HepG2 (cell line): ENCODE data around the gene RAET1E. TPM values are rescaled to one million over a fixed set of nuclear protein-coding genes. Genes with fewer than 3 reads are reported as not detected.

Experiments
- ARNTL ChIP-seq: sonication (generic); formaldehyde crosslinking; IDR thresholded peaks from 2 replicates; pipeline ENCODE4 v1.4.0; 2020; ENCODE audit warnings: mild to moderate bottlenecking, missing genetic modification reagents
- ATF7 ChIP-seq, 2 experiments: fragments of 450-650 bp in 1 of 2; sonication (generic) in 1 of 2; formaldehyde crosslinking in 1 of 2; IDR thresholded peaks; 2 replicates each; pipeline versions ENCODE4 v1.4.0 to v1.6.1; 2016 to 2020; ENCODE audit warnings: antibody characterized with exemption in 1 of 2, mild to moderate bottlenecking in 1 of 2, missing genetic modification reagents in 1 of 2
- GATAD2A ChIP-seq: IDR thresholded peaks from 2 replicates; pipeline ENCODE4 v1.6.1; 2016
- HDAC2 ChIP-seq: sonication (generic); formaldehyde crosslinking; IDR thresholded peaks from 2 replicates; pipeline ENCODE4 v1.4.0; 2020; ENCODE audit warnings: missing genetic modification reagents
- KLF16 ChIP-seq, 2 experiments: sonication (generic) in 1 of 2; formaldehyde crosslinking in 1 of 2; IDR thresholded peaks; 2 replicates each; pipeline versions ENCODE4 v1.6.1 to v1.8.0; 2016 to 2023; ENCODE audit warnings: missing genetic modification reagents in 2 of 2, missing compliant biosample characterization in 1 of 2
- MBNL3 ChIP-seq: fragments of 250-450 bp; sonication (Bioruptor Pico); conservative IDR thresholded peaks from 2 replicates; pipeline ENCODE4 v1.8.0; 2022; ENCODE audit warnings: mild to moderate bottlenecking, inconsistent platforms
- polyA plus RNA-seq, 8 experiments: library from polyadenylated mRNA; depleted of rRNA in 3 of 8; stranded (reverse) in 7 of 8; unstranded in 1 of 8; fragments of >200 nt; fragmentation: Illumina TruSeq in 4 of 8; extraction: Trizol in 4 of 8; gene quantifications; 2 replicates each; pipeline versions ENCODE4 v1.2.1 to v1.2.3, GENCODE V29; 2011 to 2016; ENCODE audit warnings: low read depth in 4 of 8, missing spikeins in 1 of 8, mixed read lengths in 1 of 8; ENCODE audit not compliant: insufficient read depth in 1 of 8
- total RNA-seq, 5 experiments: library from RNA; depleted of rRNA; stranded (reverse); fragments of >200 nt; fragmentation: Illumina TruSeq; extraction: Trizol; gene quantifications; 2 replicates each; pipeline ENCODE4 v1.2.3, GENCODE V29; 2016; ENCODE audit warnings: low read depth in 1 of 5
- TF ChIP-seq, protein P1 (sequence below): sonication (generic); formaldehyde crosslinking; IDR thresholded peaks from 2 replicates; pipeline ENCODE4 v1.5.0; 2020; ENCODE audit warnings: mild to moderate bottlenecking, missing genetic modification reagents
- TF ChIP-seq, protein P2 (sequence below): sonication (generic); formaldehyde crosslinking; conservative IDR thresholded peaks from 2 replicates; pipeline ENCODE4 v1.4.0; 2020; ENCODE audit warnings: mild to moderate bottlenecking, missing genetic modification reagents, moderate library complexity
- TF ChIP-seq, protein P3 (sequence below): sonication (generic); formaldehyde crosslinking; IDR thresholded peaks from 2 replicates; pipeline ENCODE4 v1.5.1; 2020; ENCODE audit warnings: missing genetic modification reagents, mild to moderate bottlenecking, borderline replicate concordance
- TF ChIP-seq, protein P4 (sequence below): fragments of 450-650 bp; IDR thresholded peaks from 2 replicates; pipeline ENCODE4 v1.6.1; 2017

RAET1E gene
- total and polyA plus RNA-seq, 2 of the 13 experiments (the other 11 are each of a cell fraction or from before 2014, with no cell fraction given), result not detected

DNA sequence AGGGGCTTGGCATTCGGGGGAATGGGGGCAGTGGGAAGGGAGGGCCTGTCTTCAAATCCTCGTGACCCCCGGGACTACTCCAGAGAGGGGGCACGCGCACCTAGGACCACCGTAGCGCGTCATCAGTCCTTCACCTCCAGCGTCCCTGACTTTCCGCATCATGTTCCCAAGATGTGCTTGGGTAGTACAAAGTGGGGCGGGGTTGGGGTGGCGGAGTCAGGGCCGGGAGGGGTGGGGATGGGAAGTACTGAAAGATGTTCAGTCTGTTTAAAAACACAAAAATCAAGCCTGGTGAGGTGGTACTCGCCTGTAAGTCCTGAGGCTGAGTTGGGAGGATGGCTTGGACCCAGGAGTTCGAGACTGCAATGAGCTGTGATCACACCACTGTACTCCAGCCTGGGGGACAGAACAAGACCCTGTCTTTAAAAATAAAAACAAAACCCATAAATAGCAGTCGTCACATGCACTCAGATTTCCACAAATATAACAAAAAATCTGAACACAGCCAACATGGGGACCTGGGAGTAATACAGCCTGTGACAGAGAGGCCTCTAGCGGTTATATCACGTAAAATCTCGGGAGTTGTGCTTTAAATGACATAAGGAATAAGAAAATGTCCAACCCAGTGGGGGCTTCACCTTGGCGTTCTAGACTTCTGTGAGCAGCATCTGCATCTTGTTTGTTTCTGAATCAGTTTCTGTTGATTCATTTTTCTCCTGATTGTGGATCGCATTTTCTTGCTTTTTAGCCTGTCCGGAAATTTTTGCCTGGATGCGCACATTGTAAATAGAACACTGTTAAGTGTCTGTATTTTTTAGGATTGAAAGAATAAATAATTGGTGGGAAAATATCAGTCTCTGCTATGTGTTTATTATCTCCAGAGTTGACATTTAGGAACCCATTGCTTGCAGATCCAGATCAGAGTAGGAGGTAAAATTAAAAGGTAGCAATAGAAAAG is 33.1 kb downstream of the RAET1E start (continued):
- TF ChIP-seq, protein P1, sequence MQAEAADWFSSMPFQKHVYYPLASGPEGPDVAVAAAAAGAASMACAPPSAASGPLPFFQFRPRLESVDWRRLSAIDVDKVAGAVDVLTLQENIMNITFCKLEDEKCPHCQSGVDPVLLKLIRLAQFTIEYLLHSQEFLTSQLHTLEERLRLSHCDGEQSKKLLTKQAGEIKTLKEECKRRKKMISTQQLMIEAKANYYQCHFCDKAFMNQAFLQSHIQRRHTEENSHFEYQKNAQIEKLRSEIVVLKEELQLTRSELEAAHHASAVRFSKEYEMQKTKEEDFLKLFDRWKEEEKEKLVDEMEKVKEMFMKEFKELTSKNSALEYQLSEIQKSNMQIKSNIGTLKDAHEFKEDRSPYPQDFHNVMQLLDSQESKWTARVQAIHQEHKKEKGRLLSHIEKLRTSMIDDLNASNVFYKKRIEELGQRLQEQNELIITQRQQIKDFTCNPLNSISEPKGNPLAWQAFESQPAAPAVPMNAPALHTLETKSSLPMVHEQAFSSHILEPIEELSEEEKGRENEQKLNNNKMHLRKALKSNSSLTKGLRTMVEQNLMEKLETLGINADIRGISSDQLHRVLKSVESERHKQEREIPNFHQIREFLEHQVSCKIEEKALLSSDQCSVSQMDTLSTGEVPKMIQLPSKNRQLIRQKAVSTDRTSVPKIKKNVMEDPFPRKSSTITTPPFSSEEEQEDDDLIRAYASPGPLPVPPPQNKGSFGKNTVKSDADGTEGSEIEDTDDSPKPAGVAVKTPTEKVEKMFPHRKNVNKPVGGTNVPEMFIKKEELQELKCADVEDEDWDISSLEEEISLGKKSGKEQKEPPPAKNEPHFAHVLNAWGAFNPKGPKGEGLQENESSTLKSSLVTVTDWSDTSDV (CRISPR knock-in tag), result no peak
- TF ChIP-seq, protein P2, sequence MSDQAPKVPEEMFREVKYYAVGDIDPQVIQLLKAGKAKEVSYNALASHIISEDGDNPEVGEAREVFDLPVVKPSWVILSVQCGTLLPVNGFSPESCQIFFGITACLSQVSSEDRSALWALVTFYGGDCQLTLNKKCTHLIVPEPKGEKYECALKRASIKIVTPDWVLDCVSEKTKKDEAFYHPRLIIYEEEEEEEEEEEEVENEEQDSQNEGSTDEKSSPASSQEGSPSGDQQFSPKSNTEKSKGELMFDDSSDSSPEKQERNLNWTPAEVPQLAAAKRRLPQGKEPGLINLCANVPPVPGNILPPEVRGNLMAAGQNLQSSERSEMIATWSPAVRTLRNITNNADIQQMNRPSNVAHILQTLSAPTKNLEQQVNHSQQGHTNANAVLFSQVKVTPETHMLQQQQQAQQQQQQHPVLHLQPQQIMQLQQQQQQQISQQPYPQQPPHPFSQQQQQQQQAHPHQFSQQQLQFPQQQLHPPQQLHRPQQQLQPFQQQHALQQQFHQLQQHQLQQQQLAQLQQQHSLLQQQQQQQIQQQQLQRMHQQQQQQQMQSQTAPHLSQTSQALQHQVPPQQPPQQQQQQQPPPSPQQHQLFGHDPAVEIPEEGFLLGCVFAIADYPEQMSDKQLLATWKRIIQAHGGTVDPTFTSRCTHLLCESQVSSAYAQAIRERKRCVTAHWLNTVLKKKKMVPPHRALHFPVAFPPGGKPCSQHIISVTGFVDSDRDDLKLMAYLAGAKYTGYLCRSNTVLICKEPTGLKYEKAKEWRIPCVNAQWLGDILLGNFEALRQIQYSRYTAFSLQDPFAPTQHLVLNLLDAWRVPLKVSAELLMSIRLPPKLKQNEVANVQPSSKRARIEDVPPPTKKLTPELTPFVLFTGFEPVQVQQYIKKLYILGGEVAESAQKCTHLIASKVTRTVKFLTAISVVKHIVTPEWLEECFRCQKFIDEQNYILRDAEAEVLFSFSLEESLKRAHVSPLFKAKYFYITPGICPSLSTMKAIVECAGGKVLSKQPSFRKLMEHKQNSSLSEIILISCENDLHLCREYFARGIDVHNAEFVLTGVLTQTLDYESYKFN (CRISPR knock-in tag), result 0 out of 2 replicates have a peak, but pooled peaks have one; percentile 7
- TF ChIP-seq GATAD2A (CRISPR knock-in tag), result 0 out of 2 replicates have a peak, but pooled peaks have one; percentile 9
- TF ChIP-seq ARNTL (CRISPR knock-in tag), result peak; percentile 65
- no peak for TF ChIP-seq HDAC2 (CRISPR knock-in tag)
- no peak for TF ChIP-seq ATF7 (IDR thresholded peaks at IDR 0.05)
- peak; percentile 30; the same call in 1 of the 2 replicates for TF ChIP-seq ATF7 (CRISPR knock-in tag; IDR thresholded peaks at IDR 0.05)
- TF ChIP-seq, protein P3, sequence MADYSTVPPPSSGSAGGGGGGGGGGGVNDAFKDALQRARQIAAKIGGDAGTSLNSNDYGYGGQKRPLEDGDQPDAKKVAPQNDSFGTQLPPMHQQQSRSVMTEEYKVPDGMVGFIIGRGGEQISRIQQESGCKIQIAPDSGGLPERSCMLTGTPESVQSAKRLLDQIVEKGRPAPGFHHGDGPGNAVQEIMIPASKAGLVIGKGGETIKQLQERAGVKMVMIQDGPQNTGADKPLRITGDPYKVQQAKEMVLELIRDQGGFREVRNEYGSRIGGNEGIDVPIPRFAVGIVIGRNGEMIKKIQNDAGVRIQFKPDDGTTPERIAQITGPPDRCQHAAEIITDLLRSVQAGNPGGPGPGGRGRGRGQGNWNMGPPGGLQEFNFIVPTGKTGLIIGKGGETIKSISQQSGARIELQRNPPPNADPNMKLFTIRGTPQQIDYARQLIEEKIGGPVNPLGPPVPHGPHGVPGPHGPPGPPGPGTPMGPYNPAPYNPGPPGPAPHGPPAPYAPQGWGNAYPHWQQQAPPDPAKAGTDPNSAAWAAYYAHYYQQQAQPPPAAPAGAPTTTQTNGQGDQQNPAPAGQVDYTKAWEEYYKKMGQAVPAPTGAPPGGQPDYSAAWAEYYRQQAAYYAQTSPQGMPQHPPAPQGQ (CRISPR knock-in tag), result no peak
- TF ChIP-seq MBNL3, result no peak
- TF ChIP-seq KLF16 (CRISPR knock-in tag; IDR thresholded peaks at IDR 0.05), result no peak
- TF ChIP-seq, protein P4, sequence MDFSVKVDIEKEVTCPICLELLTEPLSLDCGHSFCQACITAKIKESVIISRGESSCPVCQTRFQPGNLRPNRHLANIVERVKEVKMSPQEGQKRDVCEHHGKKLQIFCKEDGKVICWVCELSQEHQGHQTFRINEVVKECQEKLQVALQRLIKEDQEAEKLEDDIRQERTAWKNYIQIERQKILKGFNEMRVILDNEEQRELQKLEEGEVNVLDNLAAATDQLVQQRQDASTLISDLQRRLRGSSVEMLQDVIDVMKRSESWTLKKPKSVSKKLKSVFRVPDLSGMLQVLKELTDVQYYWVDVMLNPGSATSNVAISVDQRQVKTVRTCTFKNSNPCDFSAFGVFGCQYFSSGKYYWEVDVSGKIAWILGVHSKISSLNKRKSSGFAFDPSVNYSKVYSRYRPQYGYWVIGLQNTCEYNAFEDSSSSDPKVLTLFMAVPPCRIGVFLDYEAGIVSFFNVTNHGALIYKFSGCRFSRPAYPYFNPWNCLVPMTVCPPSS, result no peak
